ENCODE data around the gene MROH9. TPM values are rescaled to one million over a fixed set of nuclear protein-coding genes. Genes with fewer than 3 reads are reported as not detected.

The MROH9 gene
- total and polyA plus RNA-seq, 2 of the 4 experiments (the other 2 are of a cell fraction): not detected

DNA sequence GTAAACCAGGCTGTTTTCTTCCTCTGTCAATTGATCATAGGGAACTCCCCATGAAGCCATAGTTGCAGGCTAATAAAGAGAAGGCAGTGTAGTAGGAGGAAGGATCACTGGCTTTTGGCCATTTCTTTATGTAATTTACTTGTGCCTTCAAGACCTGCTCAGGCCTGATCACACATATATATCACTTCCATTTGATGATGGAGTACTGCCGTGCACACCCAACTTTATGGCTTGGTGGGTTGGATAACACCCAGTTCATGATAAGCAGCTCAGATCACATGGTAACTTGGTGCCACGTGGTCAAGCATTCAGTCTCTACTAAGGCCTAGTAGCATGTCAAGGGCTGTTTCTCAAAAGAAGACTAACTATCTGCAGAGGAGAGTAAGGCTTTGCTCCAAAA lies 4.1 kb downstream of the MROH9 start:
- Histone ChIP-seq H2AK5ac (ENCODE audit: low read depth, low read length) (no peak overlapping the region), H3K23ac (ENCODE audit: low read depth, low read length) (no peak overlapping the region), H2AK9ac (replicated peaks; ENCODE audit: low read depth, low read length, poor library complexity) (no peak overlapping the region), H3K4me2 (ENCODE audit: low read depth, low read length) (no peak overlapping the region), H3K14ac (replicated peaks; ENCODE audit: low read depth, low read length) (no peak overlapping the region), H2AFZ (replicated peaks; ENCODE audit: low read length, poor library complexity) (no peak overlapping the region), H3K9me3 (ENCODE audit: control insufficient read depth, insufficient read depth, low read length) (no peaks in the 10 kb centered on the region), H4K5ac (ENCODE audit: low read depth, low read length) (no peak overlapping the region), H3K4ac (ENCODE audit: low read depth, low read length) (no peak overlapping the region), H3K79me1 (ENCODE audit: low read depth in 1 of 2, low read length in 2 of 2) (no peaks in the 10 kb centered on the region), H3K27me3 (ENCODE audit: control insufficient read depth, insufficient read depth, low read length) (no peaks in the 10 kb centered on the region), H4K8ac (ENCODE audit: low read depth in 2 of 2, low read length in 2 of 2) (no peak overlapping the region), H4K91ac (ENCODE audit: insufficient read depth, low read depth, low read length) (no peak overlapping the region), H3K9me1 (ENCODE audit: insufficient read depth, low read length) (no peaks in the 10 kb centered on the region), H3K9ac (ENCODE audit: low read depth, low read length) (no peak overlapping the region), H2BK20ac (ENCODE audit: low read depth, low read length) (no peak overlapping the region), H3K27ac (ENCODE audit: insufficient read depth, low read length) (no peak overlapping the region), H3K4me3 (ENCODE audit: insufficient read depth, low read depth, low read length) (no peak overlapping the region), H2BK15ac (ENCODE audit: low read depth, low read length) (no peak overlapping the region), H3K18ac (ENCODE audit: low read depth, low read length) (no peak overlapping the region), H2BK5ac (ENCODE audit: low read depth, low read length, poor library complexity, severe bottlenecking) (no peak overlapping the region), H3K36me3 (ENCODE audit: control insufficient read depth, insufficient read depth, low read length) (no peaks in the 10 kb centered on the region), H3K56ac (ENCODE audit: extremely low read depth, insufficient read depth, low read length) (no peak overlapping the region), H4K20me1 (ENCODE audit: insufficient read depth, low read length) (no peaks in the 10 kb centered on the region), H2BK120ac (ENCODE audit: low read depth, low read length) (no peak overlapping the region), H3K4me1 (ENCODE audit: control insufficient read depth, insufficient read depth, low read length) (no peaks in the 10 kb centered on the region)
- TF ChIP-seq MAZ (IDR thresholded peaks at IDR 0.05; ENCODE audit: borderline replicate concordance, low read depth, low read length) (no peak), RFX5 (IDR thresholded peaks at IDR 0.05; ENCODE audit: low read depth, low read length) (no peak), USF2 (IDR thresholded peaks at IDR 0.05; ENCODE audit: low read depth, low read length) (no peak), MAFK (IDR thresholded peaks at IDR 0.05; ENCODE audit: low read depth, low read length) (no peak), CEBPB (IDR thresholded peaks at IDR 0.05; ENCODE audit: low read depth, low read length) (no peak), RCOR1 (IDR thresholded peaks at IDR 0.05; ENCODE audit: insufficient replicate concordance, low read length) (no peak), NFE2L2 (IDR thresholded peaks at IDR 0.05; ENCODE audit: low read depth, low read length) (no peak), POLR2A (IDR thresholded peaks at IDR 0.05; ENCODE audit: low read depth, low read length) (no peak), BHLHE40 (IDR thresholded peaks at IDR 0.05; ENCODE audit: low read depth, low read length) (no peak), CHD1 (IDR thresholded peaks at IDR 0.05; ENCODE audit: low read depth, low read length) (no peak), FOS (IDR thresholded peaks at IDR 0.05; ENCODE audit: low read depth, low read length) (no peak), MXI1 (IDR thresholded peaks at IDR 0.05; ENCODE audit: borderline replicate concordance, low read depth, low read length) (no peak)
- TF ChIP-seq, protein P1, sequence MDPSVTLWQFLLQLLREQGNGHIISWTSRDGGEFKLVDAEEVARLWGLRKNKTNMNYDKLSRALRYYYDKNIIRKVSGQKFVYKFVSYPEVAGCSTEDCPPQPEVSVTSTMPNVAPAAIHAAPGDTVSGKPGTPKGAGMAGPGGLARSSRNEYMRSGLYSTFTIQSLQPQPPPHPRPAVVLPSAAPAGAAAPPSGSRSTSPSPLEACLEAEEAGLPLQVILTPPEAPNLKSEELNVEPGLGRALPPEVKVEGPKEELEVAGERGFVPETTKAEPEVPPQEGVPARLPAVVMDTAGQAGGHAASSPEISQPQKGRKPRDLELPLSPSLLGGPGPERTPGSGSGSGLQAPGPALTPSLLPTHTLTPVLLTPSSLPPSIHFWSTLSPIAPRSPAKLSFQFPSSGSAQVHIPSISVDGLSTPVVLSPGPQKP (IDR thresholded peaks at IDR 0.05; ENCODE audit: borderline replicate concordance, low read depth, low read length): no peak
- TF ChIP-seq, protein P2, sequence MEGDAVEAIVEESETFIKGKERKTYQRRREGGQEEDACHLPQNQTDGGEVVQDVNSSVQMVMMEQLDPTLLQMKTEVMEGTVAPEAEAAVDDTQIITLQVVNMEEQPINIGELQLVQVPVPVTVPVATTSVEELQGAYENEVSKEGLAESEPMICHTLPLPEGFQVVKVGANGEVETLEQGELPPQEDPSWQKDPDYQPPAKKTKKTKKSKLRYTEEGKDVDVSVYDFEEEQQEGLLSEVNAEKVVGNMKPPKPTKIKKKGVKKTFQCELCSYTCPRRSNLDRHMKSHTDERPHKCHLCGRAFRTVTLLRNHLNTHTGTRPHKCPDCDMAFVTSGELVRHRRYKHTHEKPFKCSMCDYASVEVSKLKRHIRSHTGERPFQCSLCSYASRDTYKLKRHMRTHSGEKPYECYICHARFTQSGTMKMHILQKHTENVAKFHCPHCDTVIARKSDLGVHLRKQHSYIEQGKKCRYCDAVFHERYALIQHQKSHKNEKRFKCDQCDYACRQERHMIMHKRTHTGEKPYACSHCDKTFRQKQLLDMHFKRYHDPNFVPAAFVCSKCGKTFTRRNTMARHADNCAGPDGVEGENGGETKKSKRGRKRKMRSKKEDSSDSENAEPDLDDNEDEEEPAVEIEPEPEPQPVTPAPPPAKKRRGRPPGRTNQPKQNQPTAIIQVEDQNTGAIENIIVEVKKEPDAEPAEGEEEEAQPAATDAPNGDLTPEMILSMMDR (conservative IDR thresholded peaks at IDR 0.05; ENCODE audit: low read depth, low read length): no peak
- in situ Hi-C loops (cut with MboI; ENCODE audit: low sequenced_read_pairs) (no loop called here), dilution Hi-C loops (cut with HindIII; ENCODE audit: low sequenced_read_pairs, unreplicated experiment) (no loop called here), intact Hi-C loops (cut with micrococcal nuclease) (no loop called here)
- CTCF ChIA-PET: no interaction called here
- ATAC-seq (ENCODE audit: low read depth) (no peak), DNase-seq (no peak)
- no TSS peak for BruUV-seq (replicated peaks)
- POLR2A ChIA-PET (ENCODE audit: unreplicated experiment): no interaction called here
- no CpG with 5 or more reads among the region's 2 CpGs for whole genome bisulfite sequencing, 2 experiments (ENCODE audit: extremely low coverage in 2 of 2, insufficient read length in 1 of 2)

Data from IMR-90 (cell line).